Type B pancreatic cell (in vitro differentiated cells): ENCODE data around the gene ADIRF. TPM values are rescaled to one million over a fixed set of nuclear protein-coding genes. Genes with fewer than 3 reads are reported as not detected.
"Not testable (repeated sequence)": the region's sequence is repeated elsewhere in the genome, so short reads cannot be mapped to it uniquely, and the experiment has no call there.

Experiments
- DNase-seq: peaks from one replicate; pipeline ENCODE4 v3.0.0; 2021; ENCODE audit warnings: mixed read lengths; ENCODE audit not compliant: unreplicated experiment; ENCODE audit errors: extremely low spot score
- H3K27ac Mint-ChIP-seq: 2 replicates; pipeline ENCODE4 v1.8.0; 2021; ENCODE audit warnings: mild to moderate bottlenecking, mixed read lengths
- H3K27me3 Mint-ChIP-seq: 2 replicates; pipeline ENCODE4 v1.8.0; 2021; ENCODE audit warnings: mixed read lengths
- H3K36me3 Mint-ChIP-seq: 2 replicates; pipeline ENCODE4 v1.8.0; 2021; ENCODE audit warnings: mixed read lengths
- H3K4me1 Mint-ChIP-seq: one replicate; pipeline ENCODE4 v1.8.0; 2021; ENCODE audit warnings: mixed read lengths; ENCODE audit not compliant: unreplicated experiment
- H3K4me3 Mint-ChIP-seq: 2 replicates; pipeline ENCODE4 v1.8.0; 2021; ENCODE audit warnings: mild to moderate bottlenecking, mixed read lengths
- H3K9me3 Mint-ChIP-seq: 2 replicates; pipeline ENCODE4 v1.8.0; 2021; ENCODE audit warnings: mixed read lengths
- total RNA-seq: library from RNA; stranded (reverse); gene quantifications from 2 replicates; pipeline ENCODE4 v1.2.1, GENCODE V29; 2021; ENCODE audit warnings: low replicate concordance

Gene ADIRF
- total RNA-seq, 1 donor from 2014 or later: not detected

- H3K4me1 Mint-ChIP-seq, H3K27ac Mint-ChIP-seq, DNase-seq, H3K4me3 Mint-ChIP-seq, H3K9me3 Mint-ChIP-seq, H3K36me3 Mint-ChIP-seq, H3K27me3 Mint-ChIP-seq: not testable (repeated sequence)
These were observed 50.8 kb downstream of the ADIRF start for GRCh38 chr10:87019066-87019465.

DNA sequence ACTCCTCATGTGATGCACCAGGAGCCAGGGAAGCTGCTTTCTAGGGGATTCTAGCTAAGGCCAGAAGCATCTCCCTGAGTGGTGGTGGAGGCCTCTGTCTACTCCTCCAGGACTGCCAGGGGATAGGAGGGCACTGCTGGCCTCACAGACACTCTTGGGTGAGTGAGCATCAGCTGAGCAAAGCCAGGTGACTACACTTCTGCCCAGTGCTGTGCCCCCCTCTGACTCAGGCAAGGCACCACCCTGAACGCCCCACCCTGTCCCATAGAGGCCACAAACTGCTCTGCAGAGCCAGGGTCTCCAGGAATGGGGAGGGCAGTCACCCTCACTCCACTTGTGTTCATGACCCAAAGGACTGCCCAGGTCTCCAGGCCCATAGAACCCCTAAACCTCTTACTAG lies 51.2 kb downstream of the ADIRF start:
- DNase-seq, H3K27ac Mint-ChIP-seq, H3K27me3 Mint-ChIP-seq, H3K4me3 Mint-ChIP-seq, H3K36me3 Mint-ChIP-seq, H3K4me1 Mint-ChIP-seq, H3K9me3 Mint-ChIP-seq: not testable (repeated sequence)

GRCh38 chr10:87020056-87020455 lies 51.8 kb downstream of the ADIRF start, which contains the start of gene FAM25A:
Gene FAM25A (plus strand): TSS chr10:87020294. CDS start chr10:87020325, 31 bp downstream.
- DNase-seq, H3K27me3 Mint-ChIP-seq, H3K36me3 Mint-ChIP-seq, H3K9me3 Mint-ChIP-seq, H3K27ac Mint-ChIP-seq, H3K4me3 Mint-ChIP-seq, H3K4me1 Mint-ChIP-seq: not testable (repeated sequence)

Other genes with a start within 250 kb of the ADIRF start
- 63.3 and 84.7 TPM in 2 replicates for gene BMPR1A, start 211.9 kb upstream of the ADIRF start, total RNA-seq
- 4.0 and 5.5 TPM in 2 replicates for gene MMRN2, start 10.9 kb upstream of the ADIRF start, total RNA-seq
- gene SNCG, start 9.9 kb upstream of the ADIRF start, total RNA-seq: 60.4 and 77.6 TPM in 2 replicates
- not detected in 2 replicates for gene FAM25A, start 51.8 kb downstream of the ADIRF start, total RNA-seq
- 123 and 144 TPM in 2 replicates for gene GLUD1, start 126.4 kb downstream of the ADIRF start, total RNA-seq
- gene SHLD2, start 126.7 kb downstream of the ADIRF start, total RNA-seq: 20.3 and 24.9 TPM in 2 replicates